ENCODE measurements around the gene GMFB.

DNA sequence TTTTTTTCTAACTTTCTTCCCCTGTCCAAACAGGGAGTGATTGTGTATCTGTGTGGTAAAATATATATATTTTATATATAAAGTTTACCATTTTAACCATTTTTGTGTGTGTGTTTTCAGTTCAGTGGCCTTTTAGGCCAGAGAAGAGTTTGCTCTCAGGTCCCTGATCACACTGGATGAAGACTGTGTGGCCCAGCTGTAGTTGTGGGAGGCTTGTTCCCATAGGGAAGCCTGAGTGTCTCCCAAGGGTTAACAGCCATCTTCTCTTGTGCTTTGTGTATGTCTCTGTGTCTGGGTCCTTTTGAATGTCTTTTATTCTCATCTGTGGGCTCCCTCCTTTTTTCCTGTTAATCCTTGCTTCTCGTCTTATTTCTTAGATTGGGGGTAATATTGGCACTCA lies 44.3 kb upstream of the GMFB start:
- TF ChIP-seq, protein P1, sequence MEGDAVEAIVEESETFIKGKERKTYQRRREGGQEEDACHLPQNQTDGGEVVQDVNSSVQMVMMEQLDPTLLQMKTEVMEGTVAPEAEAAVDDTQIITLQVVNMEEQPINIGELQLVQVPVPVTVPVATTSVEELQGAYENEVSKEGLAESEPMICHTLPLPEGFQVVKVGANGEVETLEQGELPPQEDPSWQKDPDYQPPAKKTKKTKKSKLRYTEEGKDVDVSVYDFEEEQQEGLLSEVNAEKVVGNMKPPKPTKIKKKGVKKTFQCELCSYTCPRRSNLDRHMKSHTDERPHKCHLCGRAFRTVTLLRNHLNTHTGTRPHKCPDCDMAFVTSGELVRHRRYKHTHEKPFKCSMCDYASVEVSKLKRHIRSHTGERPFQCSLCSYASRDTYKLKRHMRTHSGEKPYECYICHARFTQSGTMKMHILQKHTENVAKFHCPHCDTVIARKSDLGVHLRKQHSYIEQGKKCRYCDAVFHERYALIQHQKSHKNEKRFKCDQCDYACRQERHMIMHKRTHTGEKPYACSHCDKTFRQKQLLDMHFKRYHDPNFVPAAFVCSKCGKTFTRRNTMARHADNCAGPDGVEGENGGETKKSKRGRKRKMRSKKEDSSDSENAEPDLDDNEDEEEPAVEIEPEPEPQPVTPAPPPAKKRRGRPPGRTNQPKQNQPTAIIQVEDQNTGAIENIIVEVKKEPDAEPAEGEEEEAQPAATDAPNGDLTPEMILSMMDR (IDR thresholded peaks at IDR 0.05) = no peak
- TF ChIP-seq POLR2A (IDR thresholded peaks at IDR 0.05) = no peak

All from vagina (tissue), 2 donors.